ENCODE measurements around the gene OSR1. TPM values are rescaled to one million over a fixed set of nuclear protein-coding genes. Genes with fewer than 3 reads are reported as not detected.

Gene OSR1
- total and polyA plus RNA-seq, 2 donors (not counting 3 experiments of a cell fraction or from before 2014, with no cell fraction given), result not detected

DNA sequence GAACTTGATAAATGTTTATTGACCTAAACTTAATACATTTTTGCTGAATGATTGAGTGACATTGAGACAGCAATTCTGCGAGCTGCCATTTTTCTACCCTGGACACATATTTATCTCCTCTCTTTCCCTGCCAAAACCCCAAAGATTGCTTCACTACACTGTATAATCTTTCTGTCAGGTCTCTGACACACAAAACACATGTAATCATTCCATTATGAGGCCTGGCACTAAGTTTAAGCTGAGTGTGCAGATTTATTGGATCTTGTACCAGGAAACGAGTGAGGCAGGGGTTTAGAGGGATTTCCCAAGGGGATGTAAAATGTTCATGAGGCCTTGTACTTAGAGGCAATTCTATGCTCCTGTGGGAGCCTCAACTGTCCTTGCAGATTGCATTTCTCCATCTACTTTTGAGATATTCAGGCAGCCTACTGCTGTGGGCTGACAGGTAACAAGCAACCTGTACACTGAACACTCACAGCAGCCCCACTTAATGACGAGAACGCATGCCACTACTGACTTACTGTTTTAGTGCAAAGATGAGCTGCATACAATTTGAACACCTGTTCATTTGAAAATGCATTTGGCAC, 13.7 kb upstream of the OSR1 start:
- Histone ChIP-seq H3K4me1 (ENCODE audit: control insufficient read depth, extremely low read depth, insufficient read depth, low read length) (no peaks in the 10 kb centered on the region), H2AFZ (ENCODE audit: low read depth, low read length) (no peak overlapping the region), H3K79me2 (ENCODE audit: control insufficient read depth, insufficient read depth, low read length) (no peaks in the 10 kb centered on the region), H3K4me3 (replicated peaks in 1 of 3; ENCODE audit: insufficient read depth in 1 of 3, low read depth in 1 of 3, low read length in 3 of 3) (no peak overlapping the region), H3K9me3 (replicated peaks; ENCODE audit: control insufficient read depth, insufficient read depth, low read length) (no peaks in the 10 kb centered on the region), H3K4me2 (ENCODE audit: insufficient read depth, low read length) (no peak overlapping the region), H3K27ac (ENCODE audit: insufficient read depth, low read depth, low read length) (no peak overlapping the region), H3K36me3 (ENCODE audit: control insufficient read depth in 2 of 2, extremely low read depth in 1 of 2, insufficient read depth in 2 of 2, low read length in 2 of 2) (no peaks in the 10 kb centered on the region), H3K27me3 (ENCODE audit: control insufficient read depth in 2 of 2, insufficient read depth in 2 of 2, low read length in 2 of 2) (peaks cover 9 to 13% of the 10 kb centered on the region in 2 experiments), H3K9ac (replicated peaks; ENCODE audit: extremely low read depth, insufficient read depth, low read length) (no peak overlapping the region), H4K20me1 (replicated peaks; ENCODE audit: control insufficient read depth, extremely low read depth, insufficient read depth, low read length) (no peaks in the 10 kb centered on the region), H3K9me1 (replicated peaks; ENCODE audit: control insufficient read depth, extremely low read depth, insufficient read depth, low read length) (no peaks in the 10 kb centered on the region)
- FAIRE-seq, result no peak
- ChIA-PET POLR2A (no interaction called here), CTCF (no interaction called here)
- TF ChIP-seq POLR2A (IDR thresholded peaks at IDR 0.05; ENCODE audit: low read depth, low read length) (no peak), GATA2 (IDR thresholded peaks at IDR 0.05; ENCODE audit: insufficient read depth, insufficient read length, low read depth, low read length) (no peak), CTCF (IDR thresholded peaks at IDR 0.05; ENCODE audit: extremely low read depth in 1 of 2, insufficient read depth in 1 of 2, low read depth in 1 of 2, low read length in 2 of 2) (no peak), JUN (IDR thresholded peaks at IDR 0.05; ENCODE audit: borderline replicate concordance, insufficient read depth, insufficient read length, low read depth) (no peak), MYC (IDR thresholded peaks at IDR 0.05; ENCODE audit: low read depth, low read length) (no peak), EZH2 (IDR thresholded peaks at IDR 0.05; ENCODE audit: borderline replicate concordance, low read depth, low read length, severe bottlenecking) (no peak), POLR2AphosphoS5 (IDR thresholded peaks at IDR 0.05; ENCODE audit: insufficient read depth, low read depth, low read length) (no peak), FOS (IDR thresholded peaks at IDR 0.05; ENCODE audit: borderline replicate concordance, insufficient read depth, low read length) (no peak)
- TF ChIP-seq, protein P1, sequence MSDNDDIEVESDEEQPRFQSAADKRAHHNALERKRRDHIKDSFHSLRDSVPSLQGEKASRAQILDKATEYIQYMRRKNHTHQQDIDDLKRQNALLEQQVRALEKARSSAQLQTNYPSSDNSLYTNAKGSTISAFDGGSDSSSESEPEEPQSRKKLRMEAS (IDR thresholded peaks at IDR 0.05; ENCODE audit: insufficient read depth, insufficient read length), result no peak
- no TSS peak for BruUV-seq (replicated peaks)
- no peak for DNase-seq (ENCODE audit: low read depth, low spot score)
- intact Hi-C loops (cut with micrococcal nuclease) (no loop called here), dilution Hi-C loops (cut with MboI; ENCODE audit: extremely low pct_ligation_motif_present, low sequenced_read_pairs) (no loop called here)
